GM19438 (cell line): ENCODE results near the gene HSDL1.

Source experiments
- ATAC-seq: cut with Tn5 transposase; IDR thresholded peaks from one replicate; pipeline ENCODE4 v1.9.1; 2021; ENCODE audit warnings: low read depth; ENCODE audit not compliant: unreplicated experiment

The HSDL1 gene

GRCh38 chr16:84176192-84177053 is 31.4 kb upstream of the HSDL1 start:
- no peak for ATAC-seq

- peak; percentile 91 for ATAC-seq
These were observed 30.5 kb upstream of the HSDL1 start for GRCh38 chr16:84175350-84176081.

GRCh38 chr16:84174396-84174795 is 29.4 kb upstream of the HSDL1 start:
- no peak for ATAC-seq

GRCh38 chr16:84169765-84170310 is 24.9 kb upstream of the HSDL1 start:
- ATAC-seq = no peak

GRCh38 chr16:84166796-84167695 is 22.1 kb upstream of the HSDL1 start:
- no peak for ATAC-seq

- ATAC-seq = no peak
These were observed 20.8 kb upstream of the HSDL1 start for GRCh38 chr16:84165746-84166145.

- no peak for ATAC-seq
These were observed 16.8 kb upstream of the HSDL1 start for GRCh38 chr16:84161801-84162200.

- no peak for ATAC-seq
These were observed 16.1 kb upstream of the HSDL1 start for GRCh38 chr16:84161037-84161436.

- no peak for ATAC-seq
These were observed 14.8 kb upstream of the HSDL1 start for GRCh38 chr16:84159800-84160199.

GRCh38 chr16:84159007-84159406 is 14.0 kb upstream of the HSDL1 start:
- ATAC-seq = no peak

- ATAC-seq = no peak
These were observed 11.4 kb upstream of the HSDL1 start for GRCh38 chr16:84156342-84156784.

- ATAC-seq = no peak
These were observed 10.8 kb upstream of the HSDL1 start for GRCh38 chr16:84155771-84156170.

- ATAC-seq = no peak
These were observed 10.2 kb upstream of the HSDL1 start for GRCh38 chr16:84155226-84155625.

GRCh38 chr16:84153660-84154214 is 8.8 kb upstream of the HSDL1 start:
- no peak for ATAC-seq

GRCh38 chr16:84150926-84151325 is 5.9 kb upstream of the HSDL1 start:
- ATAC-seq = no peak

GRCh38 chr16:84144209-84144858 is 643 bp downstream of the HSDL1 start:
- ATAC-seq = no peak

- no peak for ATAC-seq
These were observed 1.2 kb downstream of the HSDL1 start for GRCh38 chr16:84143784-84144199.

- ATAC-seq = no peak
These were observed 1.9 kb downstream of the HSDL1 start for GRCh38 chr16:84143081-84143480.

GRCh38 chr16:84141143-84141670 is 3.8 kb downstream of the HSDL1 start:
- no peak for ATAC-seq
